ENCODE results near the gene SKI. TPM values are rescaled to one million over a fixed set of nuclear protein-coding genes. Genes with fewer than 3 reads are reported as not detected.

Gene SKI
- total and polyA plus RNA-seq, 9 of the 15 experiments (the other 6 are each of a cell fraction or from before 2014, with no cell fraction given): 0.10 to 60.5 (median 4.6) TPM

DNA sequence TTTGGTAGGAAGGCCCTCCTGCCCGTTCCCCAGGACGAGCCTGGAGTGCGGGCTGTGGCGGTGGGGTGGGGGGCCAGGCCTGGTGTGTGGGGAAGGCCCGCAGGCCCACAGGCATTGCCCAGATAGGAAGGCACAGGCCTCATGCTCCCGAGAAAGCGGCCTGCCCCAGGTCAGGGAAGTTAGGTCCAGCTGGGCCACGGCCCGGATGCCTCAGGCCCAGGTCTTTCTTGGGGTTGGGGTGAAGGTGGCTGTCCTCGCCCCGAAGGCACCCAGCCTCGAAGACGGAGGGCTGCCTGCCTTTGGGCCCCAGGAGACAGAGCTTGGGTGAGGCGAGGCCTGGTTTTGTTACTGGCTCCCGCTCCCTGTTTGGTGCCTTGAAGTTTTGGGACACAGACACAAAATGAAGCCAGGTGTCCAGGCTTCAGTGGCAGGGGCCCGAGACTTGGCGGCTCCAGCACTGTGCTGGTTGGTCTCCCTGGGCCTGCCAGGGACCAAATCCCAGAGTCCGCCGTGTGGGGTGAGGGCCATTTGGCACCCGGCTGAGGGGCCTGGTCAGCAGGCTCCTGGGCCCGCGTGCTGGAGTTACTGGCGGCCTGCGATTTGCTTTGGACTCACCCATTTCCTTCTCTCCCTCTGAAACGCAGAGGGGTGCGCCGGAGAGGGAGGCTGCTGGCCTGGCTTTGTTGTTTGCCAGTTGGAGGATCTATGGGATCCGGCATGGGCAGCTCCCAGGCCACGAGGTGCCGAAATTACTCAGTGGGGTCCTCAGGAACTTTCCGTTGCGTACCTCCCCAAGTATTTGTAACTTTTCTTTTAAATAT is 2.0 kb downstream of the SKI start:
- ChIA-PET POLR2A (interaction anchor here (0.6 to 4.0 kb wide), 11 partner anchors 8 to 334 kb away, joined by 3 to 33 read pairs (median 6); no protein-coding TSS in a partner anchor), CTCF (ENCODE audit: low intra/inter-chr PET ratio) (no interaction called here)
- Histone ChIP-seq H3K27ac (ENCODE audit: extremely low read depth, low read depth, low read length) (peak overlapping the region; percentile 58), H3K9me1 (ENCODE audit: control insufficient read depth, insufficient read depth, low read length) (peaks cover 32% of the 10 kb centered on the region), H3K79me2 (ENCODE audit: control insufficient read depth, insufficient read depth, low read length) (peaks cover 70% of the 10 kb centered on the region), H3K27me3 (ENCODE audit: control insufficient read depth in 2 of 2, insufficient read depth in 2 of 2, low read length in 2 of 2) (no peaks in the 10 kb centered on the region), H4K20me1 (replicated peaks; ENCODE audit: control insufficient read depth, insufficient read depth, low read length) (peaks cover 63% of the 10 kb centered on the region), H2AFZ (ENCODE audit: low read depth, low read length) (no peak overlapping the region), H3K9ac (ENCODE audit: insufficient read depth in 1 of 2, low read depth in 2 of 2, low read length in 2 of 2) (peak overlapping the region; percentile 65 to 96), H3K36me3 (ENCODE audit: control insufficient read depth, insufficient read depth, low read length) (peaks cover 12% of the 10 kb centered on the region; the same call in 2 of the 3 replicates), H3K9me3 (replicated peaks; ENCODE audit: control insufficient read depth, insufficient read depth, low read depth, low read length) (no peaks in the 10 kb centered on the region), H3K4me2 (ENCODE audit: insufficient read depth, low read length) (peak overlapping the region; percentile 96), H3K4me1 (replicated peaks in 1 of 2; ENCODE audit: control insufficient read depth in 2 of 2, insufficient read depth in 2 of 2, low read length in 2 of 2) (peaks cover 39 to 79% of the 10 kb centered on the region in 2 experiments), H3K4me3 (peak overlapping the region; percentile 53)
- DNase-seq (ENCODE audit: extremely low read depth in 1 of 4, low spot score in 3 of 4): peak in 3 of 4 experiments; percentile 27 to 64 (median 51)
- 3% methylated on average over 32 of the region's 32 CpGs for WGBS (ENCODE audit: insufficient coverage, low coverage, missing lambda C conversion rate)
- intact Hi-C loops (cut with micrococcal nuclease): loop anchor here (2.0 to 10.0 kb wide), 2 partner anchors 31 to 925 kb away; partner anchors contain the start of genes ACAP3 and PUSL1
- no peak for FAIRE-seq
- ATAC-seq: peak; percentile 1; the same call in 1 of the 3 replicates
- BruUV-seq (replicated peaks): TSS peak; percentile 37
- in situ Hi-C loops (cut with MboI): loop anchor here (5.0 kb wide), 1 partner anchor 33 kb away; no protein-coding TSS in a partner anchor
- TF ChIP-seq ZNF644 (tag; IDR thresholded peaks at IDR 0.05; ENCODE audit: low read depth) (no peak), MCM7 (IDR thresholded peaks at IDR 0.05) (no peak), GATAD2A (IDR thresholded peaks at IDR 0.05) (no peak), PCBP1 (IDR thresholded peaks at IDR 0.05; ENCODE audit: low read depth, low read length, poor library complexity, severe bottlenecking) (peak; percentile 27), TSC22D4 (tag; IDR thresholded peaks at IDR 0.05) (no peak), NCOA2 (IDR thresholded peaks at IDR 0.05; ENCODE audit: partially characterized antibody in 2 of 2) (no peak)
- TF ChIP-seq, protein P1, sequence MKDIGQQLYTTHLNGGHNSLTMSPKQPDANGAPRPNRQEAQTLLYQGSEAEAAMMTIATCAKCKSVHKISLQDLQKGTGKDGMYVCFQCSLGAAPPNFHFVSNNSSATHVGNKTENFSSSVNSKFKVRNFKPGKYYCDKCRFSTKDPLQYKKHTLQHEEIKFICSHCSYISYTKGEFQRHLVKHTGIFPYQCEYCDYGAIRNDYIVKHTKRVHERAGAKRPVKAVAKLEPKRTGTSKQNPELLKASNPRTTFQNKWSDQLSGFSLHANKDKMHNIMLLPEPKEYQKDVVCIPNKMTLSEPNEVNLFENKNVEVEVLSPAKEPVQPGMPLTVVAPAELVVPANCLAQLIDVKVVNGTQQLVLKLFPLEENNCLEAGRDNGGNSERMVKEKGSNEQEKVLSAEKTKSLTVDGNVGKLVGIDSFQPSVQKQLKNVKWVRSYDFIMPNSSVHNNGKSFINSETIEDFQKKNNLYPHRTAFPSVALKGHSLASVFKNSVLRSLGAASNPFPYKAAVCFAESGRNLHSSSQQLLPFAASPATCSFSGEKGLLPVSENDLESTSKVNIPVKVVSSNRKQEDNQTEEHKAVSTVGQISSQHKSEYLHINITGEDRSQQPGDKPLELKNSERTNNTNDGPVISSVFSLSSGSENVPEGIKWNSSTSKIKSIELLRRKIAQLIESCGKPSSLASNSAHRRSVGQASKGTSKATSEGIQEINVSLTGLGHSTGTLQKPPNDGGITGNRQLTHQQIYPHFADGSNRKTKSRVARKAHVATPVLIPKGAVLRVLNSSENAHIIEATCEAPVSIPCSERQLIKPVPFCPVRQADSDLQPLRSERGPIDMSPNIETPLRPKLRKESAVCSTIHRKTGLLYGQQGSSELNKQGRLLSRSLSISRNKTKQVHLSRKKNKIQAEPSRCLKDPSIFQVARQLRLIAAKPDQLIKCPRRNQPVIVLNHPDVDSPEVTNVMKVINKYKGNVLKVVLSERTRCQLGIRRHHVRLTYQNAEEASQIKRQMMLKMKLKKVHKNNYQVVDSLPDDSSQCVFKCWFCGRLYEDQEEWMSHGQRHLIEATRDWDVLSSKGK (CRISPR knock-in tag; IDR thresholded peaks at IDR 0.05): no peak
- TF ChIP-seq, protein P2, sequence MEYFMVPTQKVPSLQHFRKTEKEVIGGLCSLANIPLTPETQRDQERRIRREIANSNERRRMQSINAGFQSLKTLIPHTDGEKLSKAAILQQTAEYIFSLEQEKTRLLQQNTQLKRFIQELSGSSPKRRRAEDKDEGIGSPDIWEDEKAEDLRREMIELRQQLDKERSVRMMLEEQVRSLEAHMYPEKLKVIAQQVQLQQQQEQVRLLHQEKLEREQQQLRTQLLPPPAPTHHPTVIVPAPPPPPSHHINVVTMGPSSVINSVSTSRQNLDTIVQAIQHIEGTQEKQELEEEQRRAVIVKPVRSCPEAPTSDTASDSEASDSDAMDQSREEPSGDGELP (CRISPR knock-in tag; IDR thresholded peaks at IDR 0.05; ENCODE audit: borderline replicate concordance): peak; percentile 36; the same call in 1 of the 2 replicates

All from K562 (cell line).